ENCODE data around the gene SMIM7.
"Not testable (repeated sequence)": the region's sequence is repeated elsewhere in the genome, so short reads cannot be mapped to it uniquely, and the experiment has no call there.

SMIM7 gene

GRCh38 chr19:16679811-16680210 lies 19.9 kb upstream of the SMIM7 start:
- H3K4me3 ChIP-seq (ENCODE audit: low read depth, low read length) = no peak overlapping the region
- TF ChIP-seq CTCF (IDR thresholded peaks at IDR 0.05; ENCODE audit: borderline replicate concordance, insufficient read depth, low read depth, low read length) = no peak

- H3K4me3 ChIP-seq (ENCODE audit: low read depth, low read length) = no peak overlapping the region
- no peak for TF ChIP-seq CTCF (IDR thresholded peaks at IDR 0.05; ENCODE audit: borderline replicate concordance, insufficient read depth, low read depth, low read length)
Observed at GRCh38 chr19:16678498-16678897, 18.6 kb upstream of the SMIM7 start.

GRCh38 chr19:16677055-16677454 lies 17.1 kb upstream of the SMIM7 start:
- H3K4me3 ChIP-seq (ENCODE audit: low read depth, low read length) = no peak overlapping the region
- TF ChIP-seq CTCF (IDR thresholded peaks at IDR 0.05; ENCODE audit: borderline replicate concordance, insufficient read depth, low read depth, low read length) = no peak

GRCh38 chr19:16676101-16676798 lies 16.3 kb upstream of the SMIM7 start:
- TF ChIP-seq CTCF (IDR thresholded peaks at IDR 0.05; ENCODE audit: borderline replicate concordance, insufficient read depth, low read depth, low read length) = no peak
- no peak overlapping the region for H3K4me3 ChIP-seq (ENCODE audit: low read depth, low read length)

GRCh38 chr19:16673839-16674238 lies 13.9 kb upstream of the SMIM7 start:
- H3K4me3 ChIP-seq (ENCODE audit: low read depth, low read length) = not testable (repeated sequence)

- no peak for TF ChIP-seq CTCF (IDR thresholded peaks at IDR 0.05; ENCODE audit: borderline replicate concordance, insufficient read depth, low read depth, low read length)
Observed at GRCh38 chr19:16673231-16673630, 13.3 kb upstream of the SMIM7 start.

GRCh38 chr19:16671652-16672274 lies 11.8 kb upstream of the SMIM7 start:
- TF ChIP-seq CTCF (IDR thresholded peaks at IDR 0.05; ENCODE audit: borderline replicate concordance, insufficient read depth, low read depth, low read length) = no peak
- no peak overlapping the region for H3K4me3 ChIP-seq (ENCODE audit: low read depth, low read length)

More at GRCh38 chr19:16673231-16673630, 13.3 kb upstream of the SMIM7 start:
- no peak overlapping the region for H3K4me3 ChIP-seq (ENCODE audit: low read depth, low read length)

All from GM12875 (cell line).